Panc1 (cell line): ENCODE results near the gene CLNK.

Experiments
- CTCF ChIP-seq: fragments of 450-650 bp; IDR thresholded peaks from 2 replicates; pipeline ENCODE4 v1.5.1; 2017; ENCODE audit warnings: mild to moderate bottlenecking
- POLR2AphosphoS5 ChIP-seq: IDR thresholded peaks from 2 replicates; pipeline ENCODE4 v1.6.1; 2012; ENCODE audit warnings: mild to moderate bottlenecking, low read depth, low read length, moderate library complexity
- REST ChIP-seq, 2 experiments: IDR thresholded peaks; 2 replicates each; pipeline ENCODE4 v1.6.1; 2011 to 2012; ENCODE audit warnings: low read depth in 2 of 2, control low read depth in 1 of 2, low read length in 1 of 2, mild to moderate bottlenecking in 1 of 2, moderate library complexity in 1 of 2; ENCODE audit not compliant: insufficient read depth in 1 of 2
- TCF7L2 ChIP-seq: IDR thresholded peaks from 2 replicates; pipeline ENCODE4 v1.6.1; 2011; ENCODE audit warnings: mild to moderate bottlenecking, low read depth, low read length, inconsistent platforms

DNA sequence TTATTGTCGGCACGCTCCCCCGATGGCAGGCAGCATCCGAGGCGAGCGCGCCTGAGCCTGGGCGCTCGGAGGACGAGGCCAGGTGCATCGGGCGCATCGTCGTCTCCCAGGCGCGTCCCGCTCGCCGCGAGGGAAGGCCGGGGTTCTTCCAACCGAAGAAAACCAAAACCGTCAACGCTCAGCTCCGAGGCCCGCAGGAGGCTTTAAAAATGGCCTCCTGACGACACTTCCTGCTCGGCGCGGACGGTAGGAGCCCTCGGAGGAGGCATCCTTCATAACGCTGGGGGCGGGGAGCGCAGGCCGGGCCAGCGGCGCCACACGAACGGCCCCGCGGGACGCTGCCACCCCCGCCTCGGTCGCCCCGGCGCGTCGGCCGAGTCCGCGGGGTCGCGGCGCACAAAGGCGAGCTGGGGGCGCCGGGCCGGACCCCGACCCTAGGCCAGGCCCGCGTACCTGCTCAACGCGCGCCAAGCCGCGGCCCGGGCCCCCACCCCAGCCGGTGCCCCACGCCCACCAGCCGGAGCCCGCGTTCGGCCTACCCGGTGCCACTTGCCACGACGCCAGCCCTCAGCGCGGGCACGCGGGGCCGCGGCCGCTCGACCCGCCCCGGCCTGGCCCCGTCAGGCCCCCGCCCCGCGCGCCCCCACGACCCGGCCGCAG is 227.8 kb downstream of the CLNK start:
- TF ChIP-seq CTCF (no peak), POLR2AphosphoS5 (no peak), REST (IDR thresholded peaks at IDR 0.05; ENCODE audit: insufficient read depth in 1 of 2, low read depth in 2 of 2, low read length in 1 of 2) (no peak), TCF7L2 (no peak)
